Prostate gland (tissue), 2 donors: ENCODE results near the gene ABCC4. TPM values are rescaled to one million over a fixed set of nuclear protein-coding genes. Genes with fewer than 3 reads are reported as not detected.

ENCODE experiments used
- DNase-seq: peaks from one replicate; pipeline ENCODE4 v3.0.0-alpha.2; 2019; ENCODE audit warnings: low spot score
- H3K27ac ChIP-seq, 2 donors: fragments of 200-600 bp; sonication (generic); 2 replicates each; pipeline ENCODE4 v1.5.1; 2017 to 2019
- H3K27me3 ChIP-seq: fragments of 200-600 bp; sonication (generic); replicated peaks from 2 replicates; pipeline ENCODE4 v1.5.1; 2019; ENCODE audit not compliant: insufficient read depth
- H3K36me3 ChIP-seq, 2 donors: fragments of 200-600 bp; sonication (generic); 1 replicate in 1 of 2; 2 replicates in 1 of 2; pipeline versions ENCODE4 v1.5.1 to v1.8.1; 2017 to 2019
- H3K4me1 ChIP-seq: fragments of 200-600 bp; sonication (generic); replicated peaks from 2 replicates; pipeline ENCODE4 v1.5.1; 2019
- H3K4me3 ChIP-seq, 2 donors: fragments of 200-600 bp; sonication (generic); 2 replicates each; pipeline ENCODE4 v1.5.1; 2017 to 2019
- H3K9me3 ChIP-seq: fragments of 200-600 bp; sonication (generic); 2 replicates; pipeline ENCODE4 v1.5.1; 2017
- POLR2A ChIP-seq: fragments of 450-650 bp; IDR thresholded peaks from one replicate; pipeline ENCODE4 v1.6.1; 2016; ENCODE audit warnings: antibody characterized with exemption, mild to moderate bottlenecking
- POLR2AphosphoS5 ChIP-seq: sonication (generic); formaldehyde crosslinking; IDR thresholded peaks from one replicate; pipeline ENCODE4 v1.6.1; 2017; ENCODE audit warnings: antibody characterized with exemption
- WGBS: methylation state at CpG from one replicate; pipeline ENCODE4 v1.1.5; 2018; 5-methylcytosine and 5-hydroxymethylcytosine counted together
- intact Hi-C: fragments of 100-400 bp; cut with DNase I; formaldehyde crosslinking; loops from one replicate; pipeline ENCODE4 v1.14.2; 2022
- total RNA-seq, 2 donors: library from RNA; depleted of rRNA; stranded (reverse); fragments of >200 nt; gene quantifications; one replicate each; pipeline ENCODE4 v1.1.0, GENCODE V29; 2016
- TF ChIP-seq, protein P1 (sequence below), 4 experiments: fragments of 200-600 bp in 2 of 4; fragments of 450-650 bp in 2 of 4; sonication (generic) in 2 of 4; IDR thresholded peaks; 1 replicate in 3 of 4; 2 replicates in 1 of 4; pipeline ENCODE4 v1.5.1; 2016 to 2019; ENCODE audit warnings: antibody characterized with exemption in 4 of 4, mild to moderate bottlenecking in 2 of 4, moderate library complexity in 2 of 4

Gene ABCC4
- total RNA-seq, 2 donors from 2014 or later, result 33.3 to 48.4 TPM

DNA sequence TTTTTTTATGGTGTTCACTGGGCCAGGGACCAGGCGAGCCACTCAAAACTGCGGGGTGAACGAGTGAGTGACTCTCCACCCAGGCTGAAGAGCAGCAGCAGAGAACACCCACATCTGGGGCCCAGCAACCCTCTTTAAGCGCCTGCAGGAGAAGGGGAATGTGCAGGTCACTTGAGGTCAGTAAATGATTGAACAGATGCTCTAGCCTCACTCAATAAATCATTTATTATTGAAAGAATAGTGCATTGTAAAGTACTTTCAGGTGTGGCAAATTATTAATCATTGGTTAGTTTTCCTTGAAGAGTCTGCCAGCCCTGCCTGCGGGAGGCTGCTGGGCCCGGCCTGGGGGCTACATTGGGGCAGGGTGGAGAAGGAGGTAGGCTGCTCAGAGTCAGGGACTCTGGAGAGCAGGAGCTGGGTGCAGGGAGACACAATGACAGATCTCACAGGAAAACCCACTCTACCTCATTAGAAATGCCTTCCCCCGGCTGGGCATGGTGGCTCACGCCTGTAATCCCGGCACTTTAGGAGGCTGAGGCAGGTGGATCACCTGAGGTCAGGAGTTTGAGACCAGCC lies 42.5 kb downstream of the ABCC4 start:
- H3K27ac ChIP-seq, result no peak overlapping the region
- no peaks in the 10 kb centered on the region for H3K4me1 ChIP-seq
- 88% methylated on average over 9 of the region's 9 CpGs for WGBS
- intact Hi-C loops, result no loop called here
- no peak for DNase-seq
- no peaks in the 10 kb centered on the region for H3K9me3 ChIP-seq
- no peak overlapping the region for H3K4me3 ChIP-seq
- no peaks in the 10 kb centered on the region for H3K36me3 ChIP-seq
- H3K27me3 ChIP-seq, result no peaks in the 10 kb centered on the region
- TF ChIP-seq POLR2A (no peak), POLR2AphosphoS5 (no peak)
- TF ChIP-seq, protein P1, sequence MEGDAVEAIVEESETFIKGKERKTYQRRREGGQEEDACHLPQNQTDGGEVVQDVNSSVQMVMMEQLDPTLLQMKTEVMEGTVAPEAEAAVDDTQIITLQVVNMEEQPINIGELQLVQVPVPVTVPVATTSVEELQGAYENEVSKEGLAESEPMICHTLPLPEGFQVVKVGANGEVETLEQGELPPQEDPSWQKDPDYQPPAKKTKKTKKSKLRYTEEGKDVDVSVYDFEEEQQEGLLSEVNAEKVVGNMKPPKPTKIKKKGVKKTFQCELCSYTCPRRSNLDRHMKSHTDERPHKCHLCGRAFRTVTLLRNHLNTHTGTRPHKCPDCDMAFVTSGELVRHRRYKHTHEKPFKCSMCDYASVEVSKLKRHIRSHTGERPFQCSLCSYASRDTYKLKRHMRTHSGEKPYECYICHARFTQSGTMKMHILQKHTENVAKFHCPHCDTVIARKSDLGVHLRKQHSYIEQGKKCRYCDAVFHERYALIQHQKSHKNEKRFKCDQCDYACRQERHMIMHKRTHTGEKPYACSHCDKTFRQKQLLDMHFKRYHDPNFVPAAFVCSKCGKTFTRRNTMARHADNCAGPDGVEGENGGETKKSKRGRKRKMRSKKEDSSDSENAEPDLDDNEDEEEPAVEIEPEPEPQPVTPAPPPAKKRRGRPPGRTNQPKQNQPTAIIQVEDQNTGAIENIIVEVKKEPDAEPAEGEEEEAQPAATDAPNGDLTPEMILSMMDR (IDR thresholded peaks at IDR 0.05), result no peak

DNA sequence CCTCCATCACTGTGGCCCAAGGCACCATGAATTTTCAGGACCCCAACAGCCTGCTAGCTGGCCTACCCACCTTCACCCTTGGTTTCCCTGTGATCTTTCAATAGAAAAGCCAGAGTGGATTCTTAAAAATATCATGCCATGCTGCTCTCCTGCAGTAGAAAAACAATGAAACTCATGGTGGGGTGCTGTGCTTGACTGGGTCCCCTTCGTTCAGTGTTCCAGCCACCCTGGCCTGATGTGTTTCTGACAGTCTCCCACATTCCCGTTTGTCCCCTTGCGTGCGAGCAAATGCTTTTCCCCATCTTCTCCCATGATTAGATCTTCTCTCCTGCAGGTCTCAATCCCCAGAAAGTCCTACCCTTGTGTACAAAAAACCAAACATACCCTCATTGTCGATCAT lies 43.2 kb downstream of the ABCC4 start:
- Histone ChIP-seq H3K4me3 (no peak overlapping the region), H3K9me3 (no peaks in the 10 kb centered on the region), H3K36me3 (no peaks in the 10 kb centered on the region), H3K4me1 (no peaks in the 10 kb centered on the region), H3K27me3 (no peaks in the 10 kb centered on the region), H3K27ac (no peak overlapping the region)
- TF ChIP-seq, protein P1 (IDR thresholded peaks at IDR 0.05), result no peak
- TF ChIP-seq POLR2AphosphoS5, result no peak
- TF ChIP-seq POLR2A, result no peak
- intact Hi-C loops, result no loop called here
- 88% methylated on average over 5 of the region's 5 CpGs for WGBS
- no peak for DNase-seq

DNA sequence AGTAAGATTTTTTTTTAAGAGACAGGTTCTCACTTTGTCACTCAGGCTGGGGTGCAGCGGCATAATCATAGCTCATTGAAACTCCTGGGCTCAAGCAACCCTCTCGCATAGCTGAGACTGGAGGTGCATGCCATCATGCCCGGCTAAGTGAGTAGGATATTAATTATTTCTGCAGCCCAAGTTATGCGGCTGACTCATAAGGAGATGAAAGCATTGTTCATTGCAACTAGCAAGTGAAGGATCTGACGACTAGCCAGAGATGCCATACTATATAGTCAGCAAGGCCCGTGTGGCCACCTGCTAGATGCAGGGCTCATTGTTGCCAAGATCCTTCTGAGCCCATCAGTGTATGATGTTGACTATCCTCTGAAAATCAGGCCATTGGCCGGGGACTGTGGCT lies 45.2 kb downstream of the ABCC4 start:
- Histone ChIP-seq H3K27me3 (no peaks in the 10 kb centered on the region), H3K9me3 (no peaks in the 10 kb centered on the region), H3K4me3 (no peak overlapping the region), H3K4me1 (no peaks in the 10 kb centered on the region), H3K36me3 (no peaks in the 10 kb centered on the region), H3K27ac (no peak overlapping the region)
- no peak for DNase-seq
- no peak for TF ChIP-seq POLR2AphosphoS5
- TF ChIP-seq, protein P1 (IDR thresholded peaks at IDR 0.05), result no peak
- no peak for TF ChIP-seq POLR2A
- WGBS, result 90% methylated on average over 7 of the region's 7 CpGs
- intact Hi-C loops, result no loop called here

DNA sequence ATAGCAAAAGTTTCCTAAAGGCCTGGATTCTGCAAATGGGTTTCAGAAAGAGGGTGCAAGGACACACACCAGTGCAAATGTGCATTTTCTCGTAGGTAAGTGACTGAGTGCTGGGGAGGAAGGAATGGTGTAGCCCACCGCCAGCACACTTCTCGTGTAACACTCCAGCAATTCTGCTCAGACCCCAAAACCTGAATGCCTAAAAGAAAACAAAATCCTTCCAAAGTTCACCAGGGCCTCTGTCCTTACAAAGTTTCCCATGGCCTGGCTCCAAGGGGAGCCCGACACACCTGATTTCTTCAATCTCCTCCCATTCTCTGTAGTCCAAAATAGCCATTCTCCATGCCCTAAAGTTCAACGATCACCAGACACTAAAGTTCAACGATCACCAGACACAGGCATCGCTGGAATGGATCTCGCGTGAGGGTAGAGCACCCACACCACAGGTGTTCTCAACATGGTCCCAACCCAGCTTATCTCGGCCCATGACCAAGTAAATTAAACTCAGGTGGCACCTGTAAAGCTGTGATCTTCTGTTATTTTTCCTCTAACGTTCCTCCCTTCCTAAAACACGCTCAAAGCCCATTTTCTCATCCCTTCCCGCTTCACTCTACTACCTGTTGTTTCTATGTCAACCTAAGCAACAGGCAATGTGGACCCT lies 46.0 kb downstream of the ABCC4 start:
- DNase-seq, result no peak
- Histone ChIP-seq H3K27me3 (no peaks in the 10 kb centered on the region), H3K4me3 (no peak overlapping the region), H3K4me1 (no peaks in the 10 kb centered on the region), H3K36me3 (no peaks in the 10 kb centered on the region), H3K9me3 (no peaks in the 10 kb centered on the region), H3K27ac (no peak overlapping the region)
- TF ChIP-seq, protein P1 (IDR thresholded peaks at IDR 0.05), result no peak
- TF ChIP-seq POLR2A (no peak), POLR2AphosphoS5 (no peak)
- intact Hi-C loops, result no loop called here
- WGBS, result 97% methylated on average over 13 of the region's 13 CpGs

DNA sequence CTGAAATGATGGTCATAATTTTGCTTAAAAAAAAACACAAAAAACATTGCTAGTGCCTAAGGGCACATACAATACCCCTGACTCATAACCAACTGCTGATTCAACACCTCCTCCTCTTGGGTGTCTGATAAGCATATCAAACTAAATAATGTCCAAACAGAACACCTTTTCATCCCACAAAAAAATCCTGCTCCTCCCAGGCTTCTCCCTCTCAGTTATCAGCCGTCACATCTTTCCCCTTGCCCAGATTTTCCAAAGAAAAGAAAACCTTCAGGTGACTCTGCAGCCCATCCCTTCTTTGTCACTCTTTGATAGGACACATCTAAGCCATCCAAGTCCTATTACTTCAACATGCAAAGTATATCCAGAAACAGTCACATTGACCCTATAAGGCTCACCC lies 46.9 kb downstream of the ABCC4 start:
- no peak for DNase-seq
- no peak for TF ChIP-seq POLR2A

More for the DNA sequence above, 46.9 kb downstream of the ABCC4 start:
- WGBS, result 87% methylated on average over 1 of the region's 1 CpG
- Histone ChIP-seq H3K9me3 (no peaks in the 10 kb centered on the region), H3K4me3 (no peak overlapping the region), H3K27me3 (no peaks in the 10 kb centered on the region), H3K27ac (no peak overlapping the region), H3K4me1 (no peaks in the 10 kb centered on the region), H3K36me3 (no peaks in the 10 kb centered on the region)
- intact Hi-C loops, result no loop called here
